Caki2 (cell line): Measurements from ENCODE around the gene TMEM269. TPM values are rescaled to one million over a fixed set of nuclear protein-coding genes. Genes with fewer than 3 reads are reported as not detected.

Source experiments
- DNase-seq: peaks from one replicate; pipeline ENCODE4 v3.0.0-alpha.2; 2015; ENCODE audit warnings: low read depth
- in situ Hi-C: cut with HindIII; loops from 2 replicates; pipeline ENCODE4 v1.10.0; 2016; ENCODE audit warnings: low sequenced_read_pairs, low pct_unique_long_range_greater_than_20kb, mixed read lengths
- total RNA-seq: library from RNA; depleted of rRNA; stranded (reverse); fragments of >200 nt; shearing (Covaris generic); gene quantifications from 2 replicates; pipeline ENCODE4 v1.2.3, GENCODE V29; 2014; ENCODE audit warnings: low replicate concordance

Gene TMEM269
- total RNA-seq, 1 experiment from 2014 or later: 0.10 TPM

- peak; percentile 99 for DNase-seq
- in situ Hi-C loops: no loop called here
Measured at GRCh38 chr1:42766741-42767509, 17.9 kb upstream of the TMEM269 start, which contains the start of the genes C1orf50 and P3H1. Gene C1orf50 (plus strand): TSS chr1:42767249. CDS start chr1:42767312, 63 bp downstream. Gene P3H1 (minus strand): TSS chr1:42767028. CDS start chr1:42766971, 57 bp downstream.

- no peak for DNase-seq
- in situ Hi-C loops: no loop called here
Measured at GRCh38 chr1:42767510-42768000, 17.2 kb upstream of the TMEM269 start.

GRCh38 chr1:42768172-42768571 is 16.6 kb upstream of the TMEM269 start:
- in situ Hi-C loops: no loop called here
- no peak for DNase-seq

GRCh38 chr1:42769811-42770210 is 15.0 kb upstream of the TMEM269 start:
- no peak for DNase-seq
- in situ Hi-C loops: no loop called here

GRCh38 chr1:42773420-42773819 is 11.4 kb upstream of the TMEM269 start:
- no peak for DNase-seq
- in situ Hi-C loops: no loop called here

- in situ Hi-C loops: no loop called here
- DNase-seq: no peak
Measured at GRCh38 chr1:42774928-42775526, 9.8 kb upstream of the TMEM269 start.

GRCh38 chr1:42776502-42776901 is 8.3 kb upstream of the TMEM269 start:
- in situ Hi-C loops: no loop called here

GRCh38 chr1:42777852-42778251 is 6.9 kb upstream of the TMEM269 start:
- in situ Hi-C loops: no loop called here
- peak; percentile 19 for DNase-seq

More at GRCh38 chr1:42776502-42776901, 8.3 kb upstream of the TMEM269 start:
- no peak for DNase-seq

GRCh38 chr1:42779725-42780124 is 5.1 kb upstream of the TMEM269 start:
- in situ Hi-C loops: no loop called here
- no peak for DNase-seq

GRCh38 chr1:42780176-42780575 is 4.6 kb upstream of the TMEM269 start:
- DNase-seq: no peak
- in situ Hi-C loops: no loop called here

GRCh38 chr1:42783092-42783491 is 1.7 kb upstream of the TMEM269 start:
- in situ Hi-C loops: no loop called here

GRCh38 chr1:42784547-42784945 is 245 bp upstream of the TMEM269 start:
- no peak for DNase-seq
- in situ Hi-C loops: no loop called here

More at GRCh38 chr1:42783092-42783491, 1.7 kb upstream of the TMEM269 start:
- DNase-seq: no peak

GRCh38 chr1:42786097-42786496 is 1.3 kb downstream of the TMEM269 start:
- in situ Hi-C loops: no loop called here

GRCh38 chr1:42788021-42788420 is 3.2 kb downstream of the TMEM269 start:
- in situ Hi-C loops: no loop called here
- DNase-seq: no peak

More at GRCh38 chr1:42786097-42786496, 1.3 kb downstream of the TMEM269 start:
- DNase-seq: no peak

- no peak for DNase-seq
- in situ Hi-C loops: no loop called here
Measured at GRCh38 chr1:42793824-42794223, 9.0 kb downstream of the TMEM269 start.

GRCh38 chr1:42797414-42797813 is 12.6 kb downstream of the TMEM269 start:
- no peak for DNase-seq

GRCh38 chr1:42797979-42798378 is 13.2 kb downstream of the TMEM269 start:
- no peak for DNase-seq
- in situ Hi-C loops: no loop called here

More at GRCh38 chr1:42797414-42797813, 12.6 kb downstream of the TMEM269 start:
- in situ Hi-C loops: no loop called here

- in situ Hi-C loops: no loop called here
- no peak for DNase-seq
Measured at GRCh38 chr1:42801832-42802473, 17.2 kb downstream of the TMEM269 start.

- in situ Hi-C loops: no loop called here
- no peak for DNase-seq
Measured at GRCh38 chr1:42806171-42806570, 21.4 kb downstream of the TMEM269 start.
